Sigmoid colon (tissue), 4 donors: ENCODE measurements around the gene ITGA7.

Experiments
- EP300 ChIP-seq, 4 donors: sonication (generic); formaldehyde crosslinking; IDR thresholded peaks; one replicate each; pipeline ENCODE4 v1.6.1; 2017; ENCODE audit warnings: antibody characterized with exemption in 4 of 4
- POLR2A ChIP-seq, 2 donors: fragments of 450-650 bp; IDR thresholded peaks; one replicate each; pipeline ENCODE4 v1.6.1; 2016; ENCODE audit warnings: antibody characterized with exemption in 2 of 2, mild to moderate bottlenecking in 2 of 2, moderate library complexity in 2 of 2
- POLR2AphosphoS5 ChIP-seq, 4 donors: sonication (generic); formaldehyde crosslinking; IDR thresholded peaks; one replicate each; pipeline ENCODE4 v1.6.1; 2017; ENCODE audit warnings: antibody characterized with exemption in 4 of 4
- TF ChIP-seq, protein P1 (sequence below), 4 experiments: fragments of 450-650 bp in 3 of 4; fragments of 200-600 bp in 1 of 4; IDR thresholded peaks; one replicate each; pipeline ENCODE4 v1.5.1; 2016 to 2019; ENCODE audit warnings: antibody characterized with exemption in 4 of 4, mild to moderate bottlenecking in 3 of 4, moderate library complexity in 2 of 4

DNA sequence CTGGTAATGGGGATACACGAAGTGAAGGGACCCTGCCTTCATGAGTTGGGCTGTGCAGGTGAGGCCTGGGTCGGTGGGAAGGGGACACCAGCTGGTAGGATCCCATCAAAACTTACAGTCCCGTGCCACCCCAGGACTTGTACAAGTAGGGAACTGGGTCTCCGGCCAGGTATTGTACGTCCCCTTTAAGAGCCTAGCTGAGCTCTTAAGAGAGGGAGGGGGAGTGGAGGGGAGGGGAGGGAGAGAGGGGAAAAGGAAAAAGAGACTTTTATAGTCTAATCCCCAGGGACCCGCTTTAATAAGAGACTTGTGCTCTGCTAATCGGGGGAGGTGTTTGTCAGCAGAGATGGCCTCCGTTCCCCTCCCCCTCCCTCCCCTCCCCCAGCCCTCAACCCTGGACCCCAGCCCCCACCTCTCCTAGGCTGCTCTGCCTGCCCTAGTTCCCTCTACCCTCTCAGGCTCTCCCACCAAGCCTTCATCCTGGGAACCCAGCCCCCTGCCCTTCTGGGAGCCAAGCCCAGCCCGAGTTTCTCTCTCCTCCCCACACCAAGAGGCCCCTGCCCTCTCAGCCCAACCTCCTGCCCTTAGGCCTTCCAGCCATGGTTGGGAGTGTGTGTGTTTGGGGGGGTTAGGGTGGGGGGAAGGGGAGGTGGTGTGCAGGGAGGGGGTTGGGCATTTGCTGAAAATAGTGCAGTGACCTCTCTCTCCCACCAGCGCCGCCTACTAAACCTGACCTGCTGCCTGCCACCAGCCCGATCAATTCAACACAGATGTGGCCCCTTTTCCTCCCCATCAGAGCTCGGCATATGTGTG, 37.9 kb upstream of the ITGA7 start:
- no peak for TF ChIP-seq EP300 (IDR thresholded peaks at IDR 0.05)
- TF ChIP-seq, protein P1, sequence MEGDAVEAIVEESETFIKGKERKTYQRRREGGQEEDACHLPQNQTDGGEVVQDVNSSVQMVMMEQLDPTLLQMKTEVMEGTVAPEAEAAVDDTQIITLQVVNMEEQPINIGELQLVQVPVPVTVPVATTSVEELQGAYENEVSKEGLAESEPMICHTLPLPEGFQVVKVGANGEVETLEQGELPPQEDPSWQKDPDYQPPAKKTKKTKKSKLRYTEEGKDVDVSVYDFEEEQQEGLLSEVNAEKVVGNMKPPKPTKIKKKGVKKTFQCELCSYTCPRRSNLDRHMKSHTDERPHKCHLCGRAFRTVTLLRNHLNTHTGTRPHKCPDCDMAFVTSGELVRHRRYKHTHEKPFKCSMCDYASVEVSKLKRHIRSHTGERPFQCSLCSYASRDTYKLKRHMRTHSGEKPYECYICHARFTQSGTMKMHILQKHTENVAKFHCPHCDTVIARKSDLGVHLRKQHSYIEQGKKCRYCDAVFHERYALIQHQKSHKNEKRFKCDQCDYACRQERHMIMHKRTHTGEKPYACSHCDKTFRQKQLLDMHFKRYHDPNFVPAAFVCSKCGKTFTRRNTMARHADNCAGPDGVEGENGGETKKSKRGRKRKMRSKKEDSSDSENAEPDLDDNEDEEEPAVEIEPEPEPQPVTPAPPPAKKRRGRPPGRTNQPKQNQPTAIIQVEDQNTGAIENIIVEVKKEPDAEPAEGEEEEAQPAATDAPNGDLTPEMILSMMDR (IDR thresholded peaks at IDR 0.05): no peak
- no peak for TF ChIP-seq POLR2A (IDR thresholded peaks at IDR 0.05)
- TF ChIP-seq POLR2AphosphoS5 (IDR thresholded peaks at IDR 0.05): peak in 1 of 4 donors; percentile 9
